NCI-H187 (cell line): ENCODE results near the gene DCAF8.

ENCODE experiments used
- DNase-seq, 2 experiments: peaks; one replicate each; lab custom pipeline; 2025; lab: John Stamatoyannopoulos, UW

Gene DCAF8

GRCh38 chr1:160264795-160265307, 2.5 kb upstream of the DCAF8 start:
- no peak for DNase-seq

GRCh38 chr1:160261556-160261892, 825 bp downstream of the DCAF8 start:
- DNase-seq: peak; percentile 42 to 69

GRCh38 chr1:160260406-160261382, 1.7 kb downstream of the DCAF8 start:
- peak in 1 of 2 experiments; percentile 13 for DNase-seq

- no peak for DNase-seq
These were observed 4.1 kb downstream of the DCAF8 start for GRCh38 chr1:160258177-160258798.

- no peak for DNase-seq
These were observed 4.8 kb downstream of the DCAF8 start for GRCh38 chr1:160257411-160258015.

GRCh38 chr1:160256396-160257046, 5.8 kb downstream of the DCAF8 start:
- no peak for DNase-seq

GRCh38 chr1:160255781-160256300, 6.5 kb downstream of the DCAF8 start:
- DNase-seq: no peak

GRCh38 chr1:160251687-160252526, 10.4 kb downstream of the DCAF8 start:
- DNase-seq: no peak

- DNase-seq: no peak
These were observed 11.3 kb downstream of the DCAF8 start for GRCh38 chr1:160251011-160251410.

GRCh38 chr1:160247053-160247452, 15.3 kb downstream of the DCAF8 start:
- no peak for DNase-seq

- DNase-seq: no peak
These were observed 16.9 kb downstream of the DCAF8 start for GRCh38 chr1:160245434-160245833.

GRCh38 chr1:160244209-160244608, 18.1 kb downstream of the DCAF8 start:
- DNase-seq: no peak

- no peak for DNase-seq
These were observed 18.6 kb downstream of the DCAF8 start for GRCh38 chr1:160243767-160244166.

- DNase-seq: no peak
These were observed 22.6 kb downstream of the DCAF8 start for GRCh38 chr1:160239582-160240299.

- DNase-seq: no peak
These were observed 23.9 kb downstream of the DCAF8 start for GRCh38 chr1:160238408-160238807.

GRCh38 chr1:160237558-160237957, 24.8 kb downstream of the DCAF8 start:
- no peak for DNase-seq

- no peak for DNase-seq
These were observed 25.5 kb downstream of the DCAF8 start for GRCh38 chr1:160236806-160237205.

GRCh38 chr1:160232911-160233310, 29.4 kb downstream of the DCAF8 start:
- DNase-seq: no peak

GRCh38 chr1:160228431-160228830, 33.9 kb downstream of the DCAF8 start:
- no peak for DNase-seq

GRCh38 chr1:160227561-160227960, 34.8 kb downstream of the DCAF8 start:
- no peak for DNase-seq
